SH-SY5Y (cell line): ENCODE data around the gene DOP1A.

Experiments used
- GATA2 ChIP-seq: IDR thresholded peaks from 2 replicates; pipeline ENCODE4 v1.6.1; 2011; ENCODE audit warnings: mild to moderate bottlenecking, low read depth, low read length
- GATA3 ChIP-seq: IDR thresholded peaks from 2 replicates; pipeline ENCODE4 v1.6.1; 2011; ENCODE audit warnings: low read depth, mild to moderate bottlenecking, low read length, moderate library complexity

DNA sequence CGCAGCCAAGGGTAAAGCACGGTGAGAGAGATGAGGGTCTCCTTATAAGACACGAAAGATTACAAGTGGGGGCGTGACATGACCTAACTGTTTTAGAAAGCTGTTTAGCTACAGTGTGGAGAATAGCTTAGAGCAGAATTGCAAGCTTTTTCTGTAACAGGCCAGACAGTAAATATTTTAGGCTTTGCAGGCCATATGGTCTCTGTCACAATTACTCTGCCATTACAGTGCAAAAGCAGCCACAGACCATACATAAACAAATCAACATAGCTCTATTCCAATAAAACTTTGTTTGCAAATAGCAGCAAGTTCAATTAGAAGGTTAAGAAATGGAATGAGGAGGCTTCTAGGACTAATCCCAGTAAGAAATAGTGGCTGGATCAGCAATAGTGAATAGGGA lies 108.8 kb downstream of the DOP1A start:
- TF ChIP-seq GATA3 (no peak), GATA2 (no peak)
